C4-2B (cell line): ENCODE measurements around the gene TPCN1.

ENCODE experiments used
- H3K27ac ChIP-seq: fragments of 450-650 bp; 2 replicates; pipeline ENCODE4 v1.5.1; 2017
- CTCF ChIP-seq: fragments of 450-650 bp; conservative IDR thresholded peaks from 2 replicates; pipeline ENCODE4 v1.5.1; 2017; ENCODE audit warnings: mild to moderate bottlenecking
- ZFX ChIP-seq: fragments of 450-650 bp; IDR thresholded peaks from 2 replicates; pipeline ENCODE4 v1.6.1; 2017

The TPCN1 gene

GRCh38 chr12:113220593-113221180 is 577 bp upstream of the TPCN1 start:
- H3K27ac ChIP-seq, result peak overlapping the region; percentile 39
- TF ChIP-seq CTCF (no peak), ZFX (no peak)

GRCh38 chr12:113221997-113222729 is 899 bp downstream of the TPCN1 start:
- H3K27ac ChIP-seq, result peak overlapping the region; percentile 87

GRCh38 chr12:113222730-113223531 is 1.7 kb downstream of the TPCN1 start:
- H3K27ac ChIP-seq, result peak overlapping the region; percentile 87
- TF ChIP-seq CTCF (no peak), ZFX (no peak)

More at GRCh38 chr12:113221997-113222729, 899 bp downstream of the TPCN1 start:
- no peak; the same call in 1 of the 2 replicates for TF ChIP-seq ZFX
- no peak for TF ChIP-seq CTCF

- no peak overlapping the region for H3K27ac ChIP-seq
- no peak for TF ChIP-seq CTCF
Measured at GRCh38 chr12:113224955-113225354, 3.7 kb downstream of the TPCN1 start.

- no peak overlapping the region for H3K27ac ChIP-seq
- TF ChIP-seq CTCF (no peak), ZFX (no peak)
Measured at GRCh38 chr12:113226696-113227568, 5.7 kb downstream of the TPCN1 start.

GRCh38 chr12:113227686-113228391 is 6.6 kb downstream of the TPCN1 start:
- TF ChIP-seq CTCF, result no peak
- TF ChIP-seq ZFX, result no peak
- no peak overlapping the region for H3K27ac ChIP-seq
